Measurements from ENCODE around the gene PLA2G4B.

The PLA2G4B gene

GRCh38 chr15:41872166-41872747 lies 33.6 kb downstream of the PLA2G4B start:
- no peak for DNase-seq

- no peak for DNase-seq
Measured at GRCh38 chr15:41873711-41874110, 35.1 kb downstream of the PLA2G4B start.

- no peak for DNase-seq
Measured at GRCh38 chr15:41874736-41875135, 36.1 kb downstream of the PLA2G4B start.

GRCh38 chr15:41876007-41876406 lies 37.4 kb downstream of the PLA2G4B start:
- DNase-seq, result no peak

GRCh38 chr15:41876689-41877088 lies 38.0 kb downstream of the PLA2G4B start:
- no peak for DNase-seq

- DNase-seq, result no peak
Measured at GRCh38 chr15:41877631-41878354, 39.1 kb downstream of the PLA2G4B start.

- no peak for DNase-seq
Measured at GRCh38 chr15:41878355-41878699, 39.7 kb downstream of the PLA2G4B start.

- no peak for DNase-seq
Measured at GRCh38 chr15:41879321-41879845, 40.7 kb downstream of the PLA2G4B start.

GRCh38 chr15:41880156-41880877 lies 41.7 kb downstream of the PLA2G4B start:
- no peak for DNase-seq

GRCh38 chr15:41881086-41881485 lies 42.4 kb downstream of the PLA2G4B start:
- no peak for DNase-seq

- DNase-seq, result no peak
Measured at GRCh38 chr15:41881550-41881919, 42.9 kb downstream of the PLA2G4B start.

- DNase-seq, result no peak
Measured at GRCh38 chr15:41881920-41882688, 43.5 kb downstream of the PLA2G4B start.

GRCh38 chr15:41882689-41883483 lies 44.2 kb downstream of the PLA2G4B start:
- no peak for DNase-seq

GRCh38 chr15:41883484-41883825 lies 44.8 kb downstream of the PLA2G4B start:
- no peak for DNase-seq

- no peak for DNase-seq
Measured at GRCh38 chr15:41884458-41884857, 45.8 kb downstream of the PLA2G4B start.

GRCh38 chr15:41885321-41885720 lies 46.7 kb downstream of the PLA2G4B start:
- DNase-seq, result no peak

- no peak for DNase-seq
Measured at GRCh38 chr15:41885841-41886240, 47.2 kb downstream of the PLA2G4B start.

GRCh38 chr15:41886741-41887140 lies 48.1 kb downstream of the PLA2G4B start:
- no peak for DNase-seq

- DNase-seq, result no peak
Measured at GRCh38 chr15:41887161-41887560, 48.5 kb downstream of the PLA2G4B start.

GRCh38 chr15:41887893-41888292 lies 49.2 kb downstream of the PLA2G4B start:
- no peak for DNase-seq

- no peak for DNase-seq
Measured at GRCh38 chr15:41888662-41889253, 50.1 kb downstream of the PLA2G4B start.

GRCh38 chr15:41890050-41890690 lies 51.5 kb downstream of the PLA2G4B start:
- no peak for DNase-seq
